ENCODE results near the gene JAK1. TPM values are rescaled to one million over a fixed set of nuclear protein-coding genes. Genes with fewer than 3 reads are reported as not detected.
"Not testable (repeated sequence)": the region's sequence is repeated elsewhere in the genome, so short reads cannot be mapped to it uniquely, and the experiment has no call there.

JAK1 gene
- total RNA-seq, 1 experiment from 2014 or later, result 73.1 TPM

GRCh38 chr1:64923294-64923718 lies 43.0 kb downstream of the JAK1 start:
- H3K4me1 Mint-ChIP-seq (ENCODE audit: insufficient read depth, unreplicated experiment), result peaks cover 35% of the 10 kb centered on the region
- CTCF ChIA-PET, result interaction anchor here (1.2 to 1.6 kb wide), 3 partner anchors 13 to 25 kb away, joined by 3 to 5 read pairs (median 4); no protein-coding TSS in a partner anchor
- POLR2A ChIA-PET, result interaction anchor here (0.6 to 6.4 kb wide), 10 partner anchors 10 to 331 kb away, joined by 3 to 37 read pairs (median 4); partner anchors contain the start of gene JAK1

GRCh38 chr1:64922336-64922735 lies 44.0 kb downstream of the JAK1 start:
- Mint-ChIP-seq H3K4me3 (ENCODE audit: unreplicated experiment) (no peak overlapping the region), H3K27me3 (ENCODE audit: insufficient read depth, unreplicated experiment) (no peaks in the 10 kb centered on the region), H3K36me3 (ENCODE audit: insufficient read depth, unreplicated experiment) (peaks cover 6% of the 10 kb centered on the region), H3K4me1 (ENCODE audit: insufficient read depth, unreplicated experiment) (peaks cover 42% of the 10 kb centered on the region), H3K27ac (ENCODE audit: low read depth, unreplicated experiment) (no peak overlapping the region), H3K9me3 (ENCODE audit: unreplicated experiment) (no peaks in the 10 kb centered on the region)
- BruUV-seq (replicated peaks), result no TSS peak
- TF ChIP-seq CTCF (IDR thresholded peaks at IDR 0.05; ENCODE audit: unreplicated experiment), result no peak
- CTCF ChIA-PET, result interaction anchor here (0.6 to 1.6 kb wide), 5 partner anchors 13 to 230 kb away, joined by 3 to 5 read pairs (median 3); partner anchors contain the start of gene RAVER2
- POLR2A ChIA-PET, result interaction anchor here (0.6 to 6.4 kb wide), 8 partner anchors 11 to 158 kb away, joined by 3 to 37 read pairs (median 6); partner anchors contain the start of gene JAK1
- intact Hi-C loops (cut with micrococcal nuclease), result no loop called here
- no peak for DNase-seq (ENCODE audit: unreplicated experiment)

More at GRCh38 chr1:64923294-64923718, 43.0 kb downstream of the JAK1 start:
- intact Hi-C loops (cut with micrococcal nuclease), result no loop called here
- peaks cover 6% of the 10 kb centered on the region for H3K36me3 Mint-ChIP-seq (ENCODE audit: insufficient read depth, unreplicated experiment)
- no peaks in the 10 kb centered on the region for H3K27me3 Mint-ChIP-seq (ENCODE audit: insufficient read depth, unreplicated experiment)
- no TSS peak for BruUV-seq (replicated peaks)
- no peak overlapping the region for H3K4me3 Mint-ChIP-seq (ENCODE audit: unreplicated experiment)
- H3K9me3 Mint-ChIP-seq (ENCODE audit: unreplicated experiment), result no peaks in the 10 kb centered on the region
- no peak for TF ChIP-seq CTCF (IDR thresholded peaks at IDR 0.05; ENCODE audit: unreplicated experiment)
- no peak for DNase-seq (ENCODE audit: unreplicated experiment)
- no peak overlapping the region for H3K27ac Mint-ChIP-seq (ENCODE audit: low read depth, unreplicated experiment)

- Mint-ChIP-seq H3K4me3 (ENCODE audit: unreplicated experiment) (no peak overlapping the region), H3K27ac (ENCODE audit: low read depth, unreplicated experiment) (no peak overlapping the region), H3K9me3 (ENCODE audit: unreplicated experiment) (no peaks in the 10 kb centered on the region), H3K36me3 (ENCODE audit: insufficient read depth, unreplicated experiment) (peaks cover 6% of the 10 kb centered on the region), H3K27me3 (ENCODE audit: insufficient read depth, unreplicated experiment) (no peaks in the 10 kb centered on the region), H3K4me1 (ENCODE audit: insufficient read depth, unreplicated experiment) (peaks cover 43% of the 10 kb centered on the region)
- ChIA-PET POLR2A (interaction anchor here (1.1 to 6.4 kb wide), 4 partner anchors 11 to 30 kb away, joined by 4 to 37 read pairs (median 12); no protein-coding TSS in a partner anchor), CTCF (interaction anchor here (0.6 to 0.9 kb wide), 2 partner anchors 25 to 177 kb away, joined by 3 read pairs; partner anchors contain the start of gene RAVER2)
- no peak for TF ChIP-seq CTCF (IDR thresholded peaks at IDR 0.05; ENCODE audit: unreplicated experiment)
- peak; percentile 50 for DNase-seq (ENCODE audit: unreplicated experiment)
- no TSS peak for BruUV-seq (replicated peaks)
- intact Hi-C loops (cut with micrococcal nuclease), result loop anchor here (2.0 kb wide), 1 partner anchor 13 kb away; no protein-coding TSS in a partner anchor
Measured at GRCh38 chr1:64921771-64922170, 44.6 kb downstream of the JAK1 start.

- DNase-seq (ENCODE audit: unreplicated experiment), result peak; percentile 74
- Mint-ChIP-seq H3K4me1 (ENCODE audit: insufficient read depth, unreplicated experiment) (peaks cover 44% of the 10 kb centered on the region), H3K27ac (ENCODE audit: low read depth, unreplicated experiment) (no peak overlapping the region), H3K36me3 (ENCODE audit: insufficient read depth, unreplicated experiment) (peaks cover 6% of the 10 kb centered on the region), H3K27me3 (ENCODE audit: insufficient read depth, unreplicated experiment) (no peaks in the 10 kb centered on the region), H3K9me3 (ENCODE audit: unreplicated experiment) (no peaks in the 10 kb centered on the region), H3K4me3 (ENCODE audit: unreplicated experiment) (no peak overlapping the region)
- intact Hi-C loops (cut with micrococcal nuclease), result loop anchor here (2.0 kb wide), 1 partner anchor 14 kb away; no protein-coding TSS in a partner anchor
- BruUV-seq (replicated peaks), result no TSS peak
- POLR2A ChIA-PET, result interaction anchor here (1.1 to 6.4 kb wide), 6 partner anchors 10 to 31 kb away, joined by 3 to 37 read pairs (median 6); no protein-coding TSS in a partner anchor
- TF ChIP-seq CTCF (IDR thresholded peaks at IDR 0.05; ENCODE audit: unreplicated experiment), result no peak
- CTCF ChIA-PET, result interaction anchor here (0.8 to 1.3 kb wide), 4 partner anchors 13 to 26 kb away, joined by 3 read pairs; no protein-coding TSS in a partner anchor
Measured at GRCh38 chr1:64920941-64921589, 45.3 kb downstream of the JAK1 start.

GRCh38 chr1:64919120-64919519 lies 47.2 kb downstream of the JAK1 start:
- DNase-seq (ENCODE audit: unreplicated experiment); H3K27me3 Mint-ChIP-seq (ENCODE audit: insufficient read depth, unreplicated experiment); H3K4me3 Mint-ChIP-seq (ENCODE audit: unreplicated experiment); BruUV-seq (replicated peaks); H3K9me3 Mint-ChIP-seq (ENCODE audit: unreplicated experiment); intact Hi-C loops (cut with micrococcal nuclease); H3K27ac Mint-ChIP-seq (ENCODE audit: low read depth, unreplicated experiment); H3K36me3 Mint-ChIP-seq (ENCODE audit: insufficient read depth, unreplicated experiment): not testable (repeated sequence)
- ChIA-PET POLR2A (interaction anchor here (1.2 to 6.4 kb wide), 4 partner anchors 9 to 37 kb away, joined by 3 to 37 read pairs (median 4); no protein-coding TSS in a partner anchor), CTCF (interaction anchor here (0.6 kb wide), 1 partner anchor 328 kb away, joined by 3 read pairs; no protein-coding TSS in a partner anchor)
- H3K4me1 Mint-ChIP-seq (ENCODE audit: insufficient read depth, unreplicated experiment), result peaks cover 49% of the 10 kb centered on the region

Data from MCF 10A (cell line).